GM19351 (cell line): ENCODE measurements around the gene ITGB4.

Experiments
- ATAC-seq: cut with Tn5 transposase; IDR thresholded peaks from one replicate; pipeline ENCODE4 v1.9.1; 2021; ENCODE audit warnings: mild to moderate bottlenecking, moderate library complexity; ENCODE audit not compliant: unreplicated experiment

The ITGB4 gene

GRCh38 chr17:75783069-75783783, 62.0 kb downstream of the ITGB4 start:
- no peak for ATAC-seq

- peak; percentile 1 for ATAC-seq
Observed at GRCh38 chr17:75783803-75784472, 62.7 kb downstream of the ITGB4 start.

- peak; percentile 55 for ATAC-seq
Observed at GRCh38 chr17:75784473-75785015, 63.3 kb downstream of the ITGB4 start, which contains the start of gene UNK. Gene UNK, plus strand, starts transcription at chr17:75784806. Its CDS starts 75 bp downstream, at chr17:75784881.

GRCh38 chr17:75785016-75785890, 64.0 kb downstream of the ITGB4 start:
- ATAC-seq: peak; percentile 53

GRCh38 chr17:75791254-75791653, 70.0 kb downstream of the ITGB4 start:
- ATAC-seq: no peak

- no peak for ATAC-seq
Observed at GRCh38 chr17:75793460-75793859, 72.2 kb downstream of the ITGB4 start.

- ATAC-seq: no peak
Observed at GRCh38 chr17:75795820-75796607, 74.8 kb downstream of the ITGB4 start.

- no peak for ATAC-seq
Observed at GRCh38 chr17:75799402-75799801, 78.1 kb downstream of the ITGB4 start.

- no peak for ATAC-seq
Observed at GRCh38 chr17:75803883-75804282, 82.6 kb downstream of the ITGB4 start.

- no peak for ATAC-seq
Observed at GRCh38 chr17:75806822-75807500, 85.7 kb downstream of the ITGB4 start.
